HG03565 (cell line): ENCODE results near the gene DST.

ENCODE experiments used
- ATAC-seq: cut with Tn5 transposase; IDR thresholded peaks from one replicate; pipeline ENCODE4 v1.9.1; 2021; ENCODE audit warnings: mild to moderate bottlenecking, moderate library complexity; ENCODE audit not compliant: unreplicated experiment

DST gene

DNA sequence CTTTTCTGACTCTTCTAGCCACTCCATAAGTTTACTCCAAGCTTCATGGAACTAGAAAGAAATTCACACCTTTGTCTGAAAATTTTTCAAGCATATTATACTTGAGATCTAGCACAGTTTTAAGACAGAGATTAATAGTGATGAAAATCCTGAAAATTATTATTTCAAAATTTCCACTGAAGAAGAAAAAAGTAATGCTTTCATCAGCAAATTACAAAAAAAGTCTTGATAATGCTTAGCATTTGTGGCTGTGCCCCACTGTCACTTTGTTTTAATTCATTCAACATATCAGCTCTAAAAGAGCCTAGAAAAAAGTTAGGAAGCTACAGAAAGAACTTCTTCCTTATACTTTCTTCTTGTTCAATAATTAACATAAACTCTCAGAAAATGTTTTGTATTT is 153.1 kb downstream of the DST start:
- ATAC-seq, result no peak

DNA sequence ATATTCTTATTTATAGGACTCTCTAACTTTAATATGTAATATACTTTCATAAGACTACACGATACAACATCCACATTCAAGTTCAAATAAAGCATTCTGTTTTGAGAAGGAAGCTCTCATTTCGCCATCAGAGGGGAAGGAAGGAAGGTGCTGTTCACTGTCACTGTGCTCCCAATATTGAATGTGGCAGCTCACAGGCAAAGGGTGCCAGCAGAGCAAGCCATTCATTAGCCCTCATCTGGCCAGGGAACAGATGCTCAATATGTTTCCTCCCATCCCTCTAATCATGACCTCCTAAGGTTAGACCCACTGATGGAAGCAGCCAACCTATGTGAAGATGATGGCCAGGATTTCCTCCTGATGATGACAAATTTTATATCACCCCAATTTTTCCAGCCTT is 154.4 kb downstream of the DST start:
- ATAC-seq, result no peak

DNA sequence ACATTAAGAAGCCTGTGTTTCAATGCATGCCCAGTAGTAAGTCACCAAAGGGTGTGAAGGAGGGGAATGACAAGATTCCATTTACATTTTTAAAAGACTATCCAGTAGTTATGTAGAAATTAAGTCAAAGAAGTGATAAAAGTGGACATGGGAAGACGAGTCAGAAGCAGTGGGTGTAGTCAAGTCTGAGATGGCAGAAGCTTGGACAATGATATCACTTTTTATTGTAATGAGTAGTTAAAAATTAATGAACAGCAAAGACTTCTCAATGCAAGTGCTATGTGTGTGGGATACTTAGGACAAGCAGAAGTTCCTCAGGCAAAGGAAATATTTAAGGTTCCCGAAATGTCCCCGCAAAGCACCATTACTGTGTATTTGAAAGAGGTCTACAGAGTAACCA is 156.0 kb downstream of the DST start:
- no peak for ATAC-seq

DNA sequence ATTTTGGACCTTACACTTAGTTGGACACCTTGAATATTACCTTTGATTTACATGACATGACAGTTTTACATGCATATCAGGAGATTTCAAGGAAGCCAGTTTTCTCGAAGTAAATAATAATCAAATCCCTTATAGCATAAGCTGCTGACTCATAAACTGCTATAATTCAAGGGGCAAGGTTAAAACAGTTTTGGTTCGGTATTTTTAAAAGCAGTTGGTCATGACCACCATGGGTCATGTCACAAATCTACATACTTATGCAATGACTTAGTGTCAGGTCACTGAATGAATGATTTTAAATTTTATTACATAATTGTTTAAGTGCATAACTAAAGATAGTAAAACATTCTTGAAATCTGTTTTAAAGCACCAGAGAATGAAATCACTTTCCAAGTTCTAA is 158.0 kb downstream of the DST start:
- no peak for ATAC-seq

DNA sequence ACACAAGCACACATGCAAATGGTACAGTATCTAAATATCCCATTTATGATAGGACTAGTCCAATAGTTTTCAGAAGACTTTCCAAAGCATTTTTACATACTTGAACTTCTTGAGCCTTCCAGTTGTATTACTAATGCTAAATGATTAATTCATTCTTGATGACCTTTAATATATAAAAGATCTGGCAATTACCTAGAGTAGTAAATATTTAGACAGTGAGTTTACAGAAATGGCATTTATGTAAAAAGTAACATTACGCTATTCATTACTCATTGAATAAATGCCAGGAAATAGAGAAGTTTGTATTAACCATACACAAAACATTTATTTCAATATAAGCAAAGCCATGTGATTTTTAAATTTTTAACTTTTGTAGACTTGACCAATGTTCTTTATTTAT is 158.8 kb downstream of the DST start:
- ATAC-seq, result no peak

DNA sequence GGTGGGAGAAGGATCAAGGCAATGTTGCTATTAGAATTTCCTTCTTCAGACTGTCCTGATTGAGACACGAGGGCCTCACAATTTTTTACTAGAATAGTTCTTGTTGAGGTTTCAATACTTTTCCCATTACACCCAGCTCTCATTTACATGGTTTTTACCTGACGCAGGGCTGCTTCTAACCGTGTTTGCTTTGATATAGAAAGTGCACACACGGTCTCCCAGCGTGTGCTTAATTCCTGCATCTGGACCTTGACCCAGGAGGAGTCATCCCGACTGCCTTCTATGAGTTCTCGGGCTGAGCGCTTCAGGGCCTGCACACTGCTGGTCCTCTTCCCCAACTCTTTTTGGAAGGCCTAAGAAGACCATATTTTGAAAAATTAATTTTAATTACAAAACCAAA is 160.2 kb downstream of the DST start:
- ATAC-seq, result no peak

DNA sequence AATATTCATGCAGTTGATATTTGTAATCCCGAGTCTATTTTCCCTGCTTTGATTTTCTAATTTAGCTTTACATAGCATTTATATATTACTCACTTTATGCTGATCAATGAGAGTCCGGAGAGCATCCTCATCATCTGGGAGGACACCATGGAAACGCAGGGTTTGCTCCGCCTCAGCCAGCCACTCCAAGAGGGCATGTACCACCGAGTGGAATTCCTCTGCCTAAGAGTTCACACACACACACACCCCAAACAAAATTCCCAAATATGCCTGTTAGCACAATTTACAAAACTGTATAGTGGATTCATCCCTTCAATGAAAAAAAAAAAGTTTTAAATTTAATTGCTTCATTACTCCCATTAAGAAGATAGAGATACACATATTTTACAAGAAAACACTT is 160.7 kb downstream of the DST start:
- ATAC-seq, result no peak

DNA sequence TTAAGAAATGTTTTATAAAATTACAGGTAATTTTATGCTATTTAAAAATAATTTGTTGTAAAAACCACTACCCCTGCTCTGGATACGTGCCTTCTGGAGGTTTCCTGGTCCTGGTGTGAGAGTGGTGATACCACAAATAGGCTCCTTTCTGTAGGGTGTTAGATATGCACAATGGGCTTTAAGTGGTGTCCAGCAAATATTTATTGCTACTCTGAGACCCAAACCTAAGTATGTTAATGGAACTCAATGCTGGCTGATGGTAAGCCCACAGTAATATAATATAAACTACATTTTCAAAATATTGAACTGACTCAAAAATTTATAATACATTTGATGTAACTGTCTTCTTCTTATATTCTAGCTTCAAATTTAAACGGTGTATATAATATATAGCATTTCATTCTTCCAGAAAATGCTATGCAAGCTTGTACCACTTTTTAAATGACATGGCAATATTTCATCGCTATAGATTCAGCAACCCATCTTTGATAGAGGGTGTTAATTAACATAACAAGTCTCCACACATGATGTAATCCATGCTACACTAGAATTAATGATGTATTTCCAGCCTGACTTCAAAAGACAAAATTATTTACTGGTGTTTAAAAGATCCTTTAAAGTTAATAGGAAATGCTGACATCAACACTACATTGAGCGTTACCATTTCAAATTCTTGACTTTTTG is 161.9 kb downstream of the DST start:
- no peak for ATAC-seq

DNA sequence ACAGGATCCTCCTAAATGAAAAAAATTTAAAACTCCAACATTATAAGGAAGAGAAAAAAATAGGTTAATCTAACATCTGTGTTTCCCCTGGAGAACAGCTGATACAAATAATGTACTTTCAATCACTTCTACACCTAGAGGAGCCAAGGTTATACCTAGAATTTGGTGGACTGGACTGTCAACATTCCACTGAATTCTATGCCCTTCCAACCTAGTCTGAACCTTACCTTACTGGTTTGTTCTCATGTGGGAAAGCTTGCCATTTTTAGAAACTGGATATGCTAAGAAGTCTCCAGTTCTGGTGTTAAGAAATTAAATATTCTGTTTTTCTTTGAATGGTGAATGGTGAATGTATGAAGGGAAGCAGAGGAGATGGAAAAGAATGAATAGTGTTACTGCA is 162.4 kb downstream of the DST start:
- ATAC-seq, result no peak

DNA sequence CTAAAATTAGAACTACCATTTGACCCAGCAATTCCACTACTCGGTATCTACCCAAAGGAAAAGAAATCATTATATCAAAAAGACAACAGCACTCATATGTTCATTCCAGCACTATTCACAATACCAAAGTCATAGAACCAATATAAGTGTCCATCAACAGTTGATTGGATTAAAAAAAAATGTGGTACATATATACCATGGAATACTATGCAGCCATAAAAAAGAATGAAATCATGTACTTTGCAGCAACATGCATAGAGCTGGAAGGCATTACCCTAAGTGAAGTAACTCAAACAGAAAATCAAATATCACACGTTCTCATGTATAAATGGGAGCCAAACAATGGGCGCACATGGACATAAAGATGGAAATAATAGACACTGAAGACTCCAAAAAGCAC is 163.3 kb downstream of the DST start:
- no peak for ATAC-seq

DNA sequence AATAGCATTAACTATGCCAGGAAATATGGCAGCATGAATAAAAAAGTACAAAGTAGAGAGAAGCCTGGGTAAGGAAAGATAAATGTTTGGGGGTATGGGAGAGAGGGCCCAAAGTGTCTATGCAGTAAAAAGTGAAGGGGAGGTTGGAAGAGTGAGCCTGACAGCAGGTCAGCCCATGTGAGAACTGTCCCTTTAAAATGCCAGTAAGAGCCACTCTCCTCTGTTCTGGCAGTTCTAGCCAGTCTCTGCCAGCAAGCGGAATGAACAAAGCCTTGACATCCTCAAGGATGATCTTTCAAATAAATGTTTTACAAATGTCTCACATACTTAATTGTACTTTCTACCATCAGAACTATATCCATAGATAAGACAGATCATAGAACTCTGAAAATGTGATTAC is 164.5 kb downstream of the DST start:
- ATAC-seq, result no peak

DNA sequence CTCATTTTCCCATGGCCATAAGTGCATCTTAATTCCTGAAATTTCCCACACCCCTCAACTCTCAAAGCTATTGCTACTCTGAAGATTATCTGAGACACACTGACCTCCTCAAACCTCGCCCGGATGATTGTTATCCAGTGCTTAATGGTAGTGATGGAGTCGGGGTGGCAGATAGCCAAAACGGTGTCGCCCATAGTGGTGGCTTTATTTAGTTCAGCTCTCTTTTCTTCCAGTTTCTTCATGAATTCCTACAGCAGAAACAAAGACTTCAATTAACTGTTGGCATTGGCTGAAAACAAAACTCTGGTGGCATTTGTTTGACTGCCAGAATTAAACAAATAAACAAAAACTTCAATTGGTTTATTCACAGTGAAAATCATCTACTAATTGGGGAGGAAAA is 165.4 kb downstream of the DST start:
- no peak for ATAC-seq

DNA sequence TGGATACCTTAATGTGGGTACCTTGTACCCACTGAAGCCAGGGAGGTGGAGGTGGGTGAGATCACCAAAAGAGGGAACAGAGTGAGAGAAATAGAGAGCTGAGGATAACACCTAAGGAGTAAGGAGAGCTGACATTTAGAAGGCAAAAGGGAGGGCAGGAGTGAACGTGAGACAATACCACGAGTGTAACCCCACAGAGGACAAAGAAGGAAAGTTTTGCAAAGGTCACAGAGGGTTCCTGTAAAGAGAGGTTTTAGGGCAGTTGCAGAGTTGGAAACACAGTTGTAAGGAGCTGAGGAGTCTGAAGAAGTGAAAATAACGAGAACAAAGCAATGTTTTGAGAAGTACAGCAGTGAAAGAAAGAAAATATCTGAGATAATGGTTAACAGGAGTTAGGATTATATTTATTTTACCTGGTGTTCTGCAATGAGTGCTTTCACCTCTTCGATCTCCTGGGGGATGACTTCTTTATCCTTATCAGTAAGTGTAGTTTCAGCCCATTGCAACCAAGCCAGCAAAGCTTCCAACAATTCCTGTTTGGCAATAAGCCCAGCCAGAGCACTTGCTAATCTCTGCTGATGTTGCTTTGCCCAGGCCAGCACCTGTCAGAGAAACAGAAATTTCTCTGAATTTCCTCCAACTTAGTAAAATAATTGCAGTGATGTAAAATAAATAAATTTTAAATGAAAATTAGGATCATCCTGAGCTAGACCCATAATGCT is 166.8 kb downstream of the DST start:
- no peak for ATAC-seq

DNA sequence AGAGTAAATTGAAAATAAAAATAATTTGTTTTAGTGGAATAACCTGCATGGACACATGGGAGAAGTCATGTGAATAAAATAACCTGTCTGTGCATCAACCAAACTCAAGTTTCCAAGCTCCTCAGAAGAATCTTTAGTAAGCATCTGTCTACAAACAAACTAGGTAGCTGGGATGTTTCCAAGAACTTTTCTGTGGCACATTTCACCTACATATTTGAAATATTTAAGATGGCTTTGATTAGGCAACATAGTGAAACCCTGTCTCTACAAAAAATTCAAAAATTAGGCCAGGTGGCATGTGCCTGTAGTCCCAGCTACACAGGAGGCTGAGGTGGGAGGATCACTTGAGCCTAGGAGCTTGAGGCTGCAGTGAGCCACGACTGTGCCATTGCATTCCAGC is 168.2 kb downstream of the DST start:
- ATAC-seq, result no peak

DNA sequence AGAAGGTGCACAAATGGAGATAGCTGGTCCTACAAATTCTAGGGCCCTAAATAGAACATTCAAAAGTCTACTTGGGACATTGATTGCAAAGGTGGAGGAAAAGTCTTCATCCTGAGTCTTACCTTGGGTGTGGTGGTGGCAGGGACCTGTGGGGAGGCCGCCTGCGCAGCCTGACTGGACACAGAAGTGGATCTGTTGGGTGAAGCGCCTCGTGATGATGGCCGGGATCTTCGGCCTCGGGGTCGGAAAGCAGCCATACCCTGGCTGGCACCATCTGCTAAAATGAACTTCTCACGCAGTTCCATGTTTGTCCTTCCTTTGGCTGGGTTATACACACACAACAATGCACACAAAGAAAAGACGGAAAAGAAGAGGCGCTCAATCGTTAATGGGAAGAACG is 179.2 kb downstream of the DST start:
- no peak for ATAC-seq

DNA sequence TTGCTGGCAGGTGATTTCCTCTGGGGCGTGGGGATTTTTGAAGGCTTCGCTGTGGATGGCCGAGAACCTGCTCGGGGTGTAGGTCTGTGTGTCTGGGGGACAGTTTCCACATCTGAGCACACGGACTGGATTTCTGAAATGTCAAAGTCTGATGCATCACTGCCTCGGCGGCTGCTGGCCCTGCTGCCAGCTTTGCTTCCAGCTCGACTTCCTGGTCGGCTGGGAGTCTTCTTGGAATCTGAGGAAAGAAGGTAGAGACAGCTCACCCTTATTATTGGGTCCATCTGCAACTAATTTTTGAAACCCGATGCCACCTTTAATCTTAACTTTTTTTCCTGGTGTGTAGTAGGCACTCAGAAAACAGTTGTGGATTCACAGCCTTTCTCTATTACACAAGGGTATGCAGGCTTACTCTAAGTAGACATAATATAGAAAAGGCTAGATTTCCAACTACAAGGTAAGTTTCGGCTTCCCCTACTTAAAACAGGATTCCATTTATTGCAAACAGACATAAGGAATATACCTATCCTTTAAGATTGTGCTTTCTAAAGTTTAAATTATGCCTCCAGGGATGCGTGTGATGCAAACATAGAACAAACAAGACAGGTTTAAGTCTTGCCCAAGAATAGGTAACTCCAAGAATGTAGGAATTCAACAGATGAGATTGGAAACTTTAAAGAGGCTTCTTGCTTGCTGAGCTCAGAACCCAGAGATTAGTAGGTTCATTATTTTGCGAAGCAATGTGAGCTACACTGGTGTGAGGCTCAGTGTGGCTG is 183.5 kb downstream of the DST start:
- no peak for ATAC-seq

DNA sequence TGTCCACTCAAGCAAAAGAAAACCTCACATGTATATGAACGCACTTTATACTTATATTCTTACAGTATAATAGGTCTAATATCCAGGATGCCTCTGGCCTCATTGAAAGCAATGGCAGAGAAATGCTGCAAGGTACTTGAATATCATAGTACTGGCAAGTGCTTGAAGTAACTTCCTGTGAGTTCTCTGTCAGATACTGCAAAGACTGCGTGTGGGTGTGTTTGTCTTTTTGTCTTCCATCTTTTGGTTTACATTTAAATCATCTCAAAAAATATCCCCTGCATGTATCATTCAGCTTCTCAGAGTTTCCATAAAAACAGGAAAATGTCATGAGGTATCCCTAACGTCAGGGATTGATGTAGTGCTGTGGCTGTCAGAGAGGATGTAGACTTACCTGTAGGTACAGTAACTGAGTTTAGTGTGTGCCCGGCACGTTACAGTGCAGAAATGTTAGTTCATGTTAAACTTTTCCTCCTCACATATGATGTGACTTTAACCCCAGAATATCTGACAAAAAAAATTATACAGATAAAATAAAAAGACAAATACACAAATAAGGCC is 184.3 kb downstream of the DST start:
- no peak for ATAC-seq

DNA sequence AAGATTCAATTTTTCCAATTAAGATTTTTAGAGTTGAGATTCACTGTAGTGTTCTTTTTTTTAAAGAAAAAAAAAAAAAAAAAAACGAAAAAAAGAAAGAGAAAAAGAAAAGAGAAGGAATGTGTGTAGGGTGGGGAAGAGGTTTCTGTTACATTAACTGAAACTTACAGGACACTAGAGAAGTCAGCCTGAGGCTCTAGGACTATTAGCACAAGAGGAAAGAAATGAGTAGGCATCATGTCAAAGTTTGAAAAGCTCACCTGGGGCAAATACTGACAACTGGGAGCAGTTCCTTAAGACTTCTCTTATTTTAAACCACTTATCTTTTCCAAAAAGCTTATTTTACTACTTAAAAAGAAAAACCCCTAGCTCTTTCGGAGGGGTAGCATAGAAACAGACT is 185.9 kb downstream of the DST start:
- no peak for ATAC-seq

DNA sequence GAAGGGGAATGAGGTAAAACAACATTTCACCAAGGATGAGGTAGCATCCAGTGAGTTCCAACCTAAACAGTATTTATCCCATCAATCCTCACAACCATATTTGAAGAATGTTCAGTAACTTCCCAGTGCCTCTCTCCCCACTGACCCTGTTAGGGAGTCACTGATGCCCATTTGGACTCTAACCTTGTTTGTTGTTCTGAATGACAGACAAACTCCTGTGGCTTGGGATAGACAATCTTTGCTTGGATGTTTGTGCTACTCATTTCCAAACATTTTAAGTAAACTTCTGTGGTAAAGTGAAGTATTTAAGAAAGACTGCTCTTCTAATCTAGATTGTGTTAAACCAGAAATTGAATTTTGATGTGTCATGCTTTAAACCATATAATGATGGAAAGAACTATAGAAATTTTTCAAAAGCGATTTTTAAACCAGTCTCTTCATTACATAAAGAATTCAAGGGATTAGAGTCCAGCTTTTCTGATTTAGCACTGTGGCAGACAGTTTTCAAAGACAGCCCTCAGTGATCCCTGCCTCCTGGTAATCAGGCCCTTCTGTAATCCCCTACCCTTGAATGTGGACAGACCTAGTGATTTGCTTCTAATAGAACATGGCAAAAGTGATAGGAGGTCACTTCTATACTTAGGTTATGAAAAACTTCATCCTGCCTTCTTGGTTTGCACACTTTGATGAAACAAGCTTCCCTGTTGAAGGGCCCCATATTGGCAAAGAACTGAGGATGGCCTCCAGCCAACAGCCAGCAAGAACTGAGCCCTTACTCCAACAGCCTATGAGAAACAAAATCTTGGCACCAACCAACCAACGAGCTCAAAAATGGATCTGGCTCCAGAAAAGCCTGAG is 191.6 kb downstream of the DST start:
- ATAC-seq, result no peak

DNA sequence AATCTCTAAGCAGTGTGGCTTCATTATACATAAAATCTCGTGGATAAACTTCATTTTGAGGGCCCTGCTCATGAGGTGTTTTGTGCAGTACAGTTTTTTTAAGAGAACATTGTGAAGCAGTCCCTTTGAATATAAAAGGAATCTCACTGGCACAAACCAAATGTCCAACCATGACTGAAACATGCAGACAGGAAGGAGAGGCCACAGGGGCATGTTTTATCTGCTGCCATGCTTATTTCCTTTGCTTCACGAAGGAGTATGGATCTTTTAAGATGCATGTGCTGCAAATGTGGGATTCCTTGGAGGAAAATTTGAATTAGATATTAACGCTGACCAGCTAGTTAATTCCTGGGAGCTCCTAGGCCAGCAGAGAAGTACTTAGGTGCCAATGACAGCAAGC is 192.3 kb downstream of the DST start:
- no peak for ATAC-seq

DNA sequence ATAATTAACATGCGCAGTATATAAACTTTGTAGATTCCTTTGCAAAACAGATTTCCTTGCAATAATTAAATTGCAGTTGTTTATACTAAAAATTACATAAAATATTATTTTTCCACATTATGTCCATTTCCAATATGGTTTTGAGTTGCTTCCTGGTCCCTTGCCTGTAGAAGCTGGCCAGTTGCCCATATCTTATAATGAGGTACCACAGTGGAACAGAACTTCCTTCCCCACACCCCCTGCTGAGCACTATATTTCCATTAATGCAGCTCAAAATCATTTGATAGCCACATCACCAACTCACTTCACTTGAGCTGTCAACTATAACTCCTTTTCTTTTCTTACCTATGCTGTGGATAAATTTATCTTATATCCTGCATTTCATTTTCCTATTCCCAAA is 194.6 kb downstream of the DST start:
- ATAC-seq, result no peak
